ENCODE measurements around the gene METTL16. TPM values are rescaled to one million over a fixed set of nuclear protein-coding genes. Genes with fewer than 3 reads are reported as not detected.

METTL16 gene
- polyA plus RNA-seq, 1 donor (not counting 4 experiments of a cell fraction or from before 2014, with no cell fraction given), result 16.6 TPM

- H3K9me3 ChIP-seq (ENCODE audit: control insufficient read depth, low read depth, low read length), result no peaks in the 10 kb centered on the region
- FAIRE-seq (no peak), DNase-seq (ENCODE audit: low read depth, low spot score) (no peak)
- peaks cover 3% of the 10 kb centered on the region for H3K4me1 ChIP-seq (ENCODE audit: control insufficient read depth, extremely low read depth, insufficient read depth, low read length)
- H3K9ac ChIP-seq (ENCODE audit: control insufficient read depth, extremely low read depth, insufficient read depth, low read length), result no peak overlapping the region
- TF ChIP-seq CTCF (optimal IDR thresholded peaks at IDR 0.05 in 1 of 3, IDR thresholded peaks at IDR 0.05 in 1 of 3, conservative IDR thresholded peaks at IDR 0.05 in 1 of 3; ENCODE audit: extremely low read depth in 1 of 3, insufficient read depth in 2 of 3, low read length in 3 of 3), result no peak
- TF ChIP-seq EZH2 (IDR thresholded peaks at IDR 0.05; ENCODE audit: low read length), result no peak
- no peaks in the 10 kb centered on the region for H3K27me3 ChIP-seq (ENCODE audit: control insufficient read depth, extremely low read depth, insufficient read depth, low read length)
- no peaks in the 10 kb centered on the region for H3K9me1 ChIP-seq (ENCODE audit: control insufficient read depth, extremely low read depth, insufficient read depth, low read length)
- H3K36me3 ChIP-seq (ENCODE audit: control insufficient read depth in 2 of 2, extremely low read depth in 1 of 2, insufficient read depth in 2 of 2, low read length in 2 of 2), result peaks cover 3 to 11% of the 10 kb centered on the region in 2 experiments
- H3K27ac ChIP-seq (ENCODE audit: control insufficient read depth, insufficient read depth, low read length), result no peak overlapping the region
- no peak overlapping the region for H3K4me3 ChIP-seq (ENCODE audit: control insufficient read depth in 2 of 3, extremely low read depth in 1 of 3, insufficient read depth in 2 of 3, low read depth in 1 of 3, low read length in 3 of 3)
- dilution Hi-C loops (cut with MboI; ENCODE audit: extremely low pct_ligation_motif_present, low sequenced_read_pairs), result no loop called here
- peaks cover under 1% of the 10 kb centered on the region for H4K20me1 ChIP-seq (ENCODE audit: control insufficient read depth, extremely low read depth, insufficient read depth, low read length)
- no peak overlapping the region for H2AFZ ChIP-seq (ENCODE audit: control insufficient read depth, low read length)
- H3K79me2 ChIP-seq (ENCODE audit: control insufficient read depth, insufficient read depth, low read length), result no peaks in the 10 kb centered on the region
- no peak overlapping the region for H3K4me2 ChIP-seq (ENCODE audit: control insufficient read depth, extremely low read depth, insufficient read depth, low read depth, low read length)
These were observed 135.6 kb downstream of the METTL16 start for GRCh38 chr17:2376107-2376506.

GRCh38 chr17:2375406-2375805 lies 136.3 kb downstream of the METTL16 start:
- Histone ChIP-seq H3K79me2 (ENCODE audit: control insufficient read depth, insufficient read depth, low read length) (no peaks in the 10 kb centered on the region), H3K27ac (ENCODE audit: control insufficient read depth, insufficient read depth, low read length) (no peak overlapping the region), H4K20me1 (ENCODE audit: control insufficient read depth, extremely low read depth, insufficient read depth, low read length) (peaks cover 2% of the 10 kb centered on the region), H3K27me3 (ENCODE audit: control insufficient read depth, extremely low read depth, insufficient read depth, low read length) (no peaks in the 10 kb centered on the region), H3K4me2 (ENCODE audit: control insufficient read depth, extremely low read depth, insufficient read depth, low read depth, low read length) (no peak overlapping the region), H3K9ac (ENCODE audit: control insufficient read depth, extremely low read depth, insufficient read depth, low read length) (no peak overlapping the region), H3K4me1 (ENCODE audit: control insufficient read depth, extremely low read depth, insufficient read depth, low read length) (peaks cover 3% of the 10 kb centered on the region), H2AFZ (ENCODE audit: control insufficient read depth, low read length) (no peak overlapping the region), H3K36me3 (ENCODE audit: control insufficient read depth in 2 of 2, extremely low read depth in 1 of 2, insufficient read depth in 2 of 2, low read length in 2 of 2) (peaks cover 0 to 11% of the 10 kb centered on the region in 2 experiments), H3K4me3 (ENCODE audit: control insufficient read depth in 2 of 3, extremely low read depth in 1 of 3, insufficient read depth in 2 of 3, low read depth in 1 of 3, low read length in 3 of 3) (no peak overlapping the region), H3K9me3 (ENCODE audit: control insufficient read depth, low read depth, low read length) (no peaks in the 10 kb centered on the region), H3K9me1 (ENCODE audit: control insufficient read depth, extremely low read depth, insufficient read depth, low read length) (no peaks in the 10 kb centered on the region)
- dilution Hi-C loops (cut with MboI; ENCODE audit: extremely low pct_ligation_motif_present, low sequenced_read_pairs), result no loop called here
- TF ChIP-seq EZH2 (IDR thresholded peaks at IDR 0.05; ENCODE audit: low read length) (no peak), CTCF (optimal IDR thresholded peaks at IDR 0.05 in 1 of 3, IDR thresholded peaks at IDR 0.05 in 1 of 3, conservative IDR thresholded peaks at IDR 0.05 in 1 of 3; ENCODE audit: extremely low read depth in 1 of 3, insufficient read depth in 2 of 3, low read length in 3 of 3) (no peak)
- DNase-seq (ENCODE audit: low read depth, low spot score) (no peak), FAIRE-seq (no peak)
